Astrocyte (in vitro differentiated cells and primary cell): ENCODE measurements around the gene SNAI3. TPM values are rescaled to one million over a fixed set of nuclear protein-coding genes. Genes with fewer than 3 reads are reported as not detected.

Experiments
- DNase-seq: peaks from one replicate; pipeline ENCODE4 v3.0.0-alpha.2; 2010; ENCODE audit warnings: low read depth
- FAIRE-seq: peaks from 2 replicates; lab custom pipeline; 2011; peaks lifted over from hg19 to GRCh38; lab: Jason Lieb, UNC
- H2AFZ ChIP-seq: 2 replicates; pipeline ENCODE4 v1.6.0; 2012; ENCODE audit warnings: low read depth, low read length, inconsistent platforms
- H3K27ac ChIP-seq: 2 replicates; pipeline ENCODE4 v1.5.1; 2011; ENCODE audit warnings: low read depth, low read length, inconsistent platforms
- H3K27me3 ChIP-seq: 2 replicates; pipeline ENCODE4 v1.6.0; 2011; ENCODE audit warnings: low read length, inconsistent platforms; ENCODE audit not compliant: insufficient read depth
- H3K36me3 ChIP-seq: 2 replicates; pipeline ENCODE4 v1.5.1; 2011; ENCODE audit warnings: low read length, inconsistent platforms; ENCODE audit not compliant: insufficient read depth
- H3K4me1 ChIP-seq: 2 replicates; pipeline ENCODE4 v1.5.1; 2011; ENCODE audit warnings: low read length, inconsistent platforms; ENCODE audit not compliant: insufficient read depth
- H3K4me2 ChIP-seq: 2 replicates; pipeline ENCODE4 v1.6.0; 2012; ENCODE audit warnings: low read length, inconsistent platforms
- H3K4me3 ChIP-seq: 2 replicates; pipeline ENCODE4 v1.5.1; 2011; ENCODE audit warnings: low read depth, mild to moderate bottlenecking, low read length, inconsistent platforms; ENCODE audit not compliant: insufficient read depth
- H3K79me2 ChIP-seq: 2 replicates; pipeline ENCODE4 v1.6.0; 2012; ENCODE audit warnings: mild to moderate bottlenecking, low read length, inconsistent platforms; ENCODE audit not compliant: insufficient read depth
- H3K9ac ChIP-seq: 2 replicates; pipeline ENCODE4 v1.6.0; 2012; ENCODE audit warnings: mild to moderate bottlenecking, low read length, inconsistent platforms
- H3K9me3 ChIP-seq: 2 replicates; pipeline ENCODE4 v1.5.1; 2012; ENCODE audit warnings: low read depth, mild to moderate bottlenecking, low read length, inconsistent platforms; ENCODE audit not compliant: insufficient read depth
- H4K20me1 ChIP-seq: 2 replicates; pipeline ENCODE4 v1.6.0; 2012; ENCODE audit warnings: low read length, inconsistent platforms; ENCODE audit not compliant: insufficient read depth
- H3K27ac Mint-ChIP-seq: one replicate; pipeline ENCODE4 v1.8.0; 2021; ENCODE audit warnings: mild to moderate bottlenecking, mixed read lengths; ENCODE audit not compliant: unreplicated experiment
- H3K27me3 Mint-ChIP-seq: one replicate; pipeline ENCODE4 v1.8.0; 2021; ENCODE audit warnings: low read depth, mixed read lengths; ENCODE audit not compliant: unreplicated experiment
- H3K36me3 Mint-ChIP-seq: one replicate; pipeline ENCODE4 v1.8.0; 2021; ENCODE audit warnings: low read depth, mixed read lengths; ENCODE audit not compliant: unreplicated experiment
- H3K4me1 Mint-ChIP-seq: one replicate; pipeline ENCODE4 v1.8.0; 2021; ENCODE audit warnings: low read depth, mixed read lengths; ENCODE audit not compliant: unreplicated experiment
- H3K4me3 Mint-ChIP-seq: one replicate; pipeline ENCODE4 v1.8.0; 2021; ENCODE audit warnings: mild to moderate bottlenecking, moderate library complexity, mixed read lengths; ENCODE audit not compliant: unreplicated experiment
- H3K9me3 Mint-ChIP-seq: one replicate; pipeline ENCODE4 v1.8.0; 2021; ENCODE audit warnings: mild to moderate bottlenecking, mixed read lengths; ENCODE audit not compliant: unreplicated experiment
- EZH2 ChIP-seq: IDR thresholded peaks from 2 replicates; pipeline ENCODE4 v1.6.1; 2012; ENCODE audit warnings: mild to moderate bottlenecking, low read length, inconsistent platforms; ENCODE audit not compliant: insufficient read depth
- total RNA-seq: library from RNA; stranded (reverse); gene quantifications from 2 replicates; pipeline ENCODE4 v1.2.1, GENCODE V29; 2021
- TF ChIP-seq, protein P1 (sequence below): IDR thresholded peaks from 2 replicates; pipeline ENCODE4 v1.5.1; 2011; ENCODE audit warnings: low read depth, mild to moderate bottlenecking, inconsistent platforms, low read length, moderate library complexity; ENCODE audit not compliant: insufficient read depth

Gene SNAI3
- total RNA-seq, 1 donor from 2014 or later: 0.48 TPM

DNA sequence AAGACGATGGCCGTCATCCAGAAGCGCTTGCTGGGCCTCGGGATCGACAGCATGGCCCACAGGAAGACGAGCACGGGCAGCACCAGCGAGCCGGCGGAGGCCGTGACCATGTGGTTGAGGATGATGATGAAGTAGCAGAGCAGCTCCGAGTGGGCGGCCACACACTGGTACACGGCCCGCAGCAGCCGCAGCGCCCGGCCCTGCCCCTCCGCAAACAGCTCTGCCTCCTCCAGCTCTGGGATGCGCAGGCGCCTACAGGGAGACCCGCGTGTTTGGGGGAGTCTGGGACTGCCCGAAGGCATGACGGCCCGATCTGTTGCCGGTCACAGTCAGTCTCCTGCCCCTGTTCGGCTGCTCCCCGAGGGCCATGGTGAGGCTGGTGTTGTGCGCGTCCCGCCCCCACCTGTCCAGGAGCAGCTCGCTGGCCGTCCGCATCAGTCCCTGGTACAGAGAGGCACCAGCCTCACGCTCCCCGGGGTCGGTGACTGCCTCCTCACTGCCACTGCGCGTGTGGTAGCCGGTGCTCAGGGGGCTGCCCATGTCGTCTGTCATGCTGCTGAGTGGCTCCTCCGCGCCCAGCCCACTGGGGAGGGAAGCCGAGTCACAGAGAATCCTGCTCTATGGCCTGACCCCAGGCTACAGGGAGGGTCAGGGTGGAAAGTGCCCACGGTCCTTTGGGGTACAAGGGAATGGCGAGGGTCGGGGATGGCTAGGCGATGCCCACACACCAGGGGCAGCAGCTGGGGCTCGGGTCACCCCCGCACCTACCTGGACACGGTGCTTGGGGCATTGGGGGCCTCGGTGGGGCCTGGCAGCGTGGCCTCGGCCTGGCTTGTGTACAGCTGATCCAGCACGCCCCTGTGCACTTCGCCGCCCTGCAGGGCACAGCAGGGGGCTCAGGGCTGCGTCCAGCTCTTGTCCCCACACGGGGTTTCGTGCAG, 35.8 kb upstream of the SNAI3 start:
- FAIRE-seq (no peak), DNase-seq (no peak)
- no peaks in the 10 kb centered on the region for H3K9me3 Mint-ChIP-seq
- no peaks in the 10 kb centered on the region for H3K4me1 Mint-ChIP-seq
- no peak overlapping the region for H3K27ac ChIP-seq
- peaks cover 24% of the 10 kb centered on the region for H3K36me3 ChIP-seq
- H3K4me1 ChIP-seq: no peaks in the 10 kb centered on the region
- no peak overlapping the region for H3K4me3 ChIP-seq
- H3K36me3 Mint-ChIP-seq: peaks cover 15% of the 10 kb centered on the region
- no peaks in the 10 kb centered on the region for H3K79me2 ChIP-seq
- H3K27me3 Mint-ChIP-seq: no peaks in the 10 kb centered on the region
- H3K9me3 ChIP-seq: no peaks in the 10 kb centered on the region
- no peak overlapping the region for H3K4me2 ChIP-seq
- H3K9ac ChIP-seq: no peak overlapping the region
- no peak overlapping the region for H3K27ac Mint-ChIP-seq
- H2AFZ ChIP-seq: no peak overlapping the region
- no peak for TF ChIP-seq EZH2
- TF ChIP-seq, protein P1, sequence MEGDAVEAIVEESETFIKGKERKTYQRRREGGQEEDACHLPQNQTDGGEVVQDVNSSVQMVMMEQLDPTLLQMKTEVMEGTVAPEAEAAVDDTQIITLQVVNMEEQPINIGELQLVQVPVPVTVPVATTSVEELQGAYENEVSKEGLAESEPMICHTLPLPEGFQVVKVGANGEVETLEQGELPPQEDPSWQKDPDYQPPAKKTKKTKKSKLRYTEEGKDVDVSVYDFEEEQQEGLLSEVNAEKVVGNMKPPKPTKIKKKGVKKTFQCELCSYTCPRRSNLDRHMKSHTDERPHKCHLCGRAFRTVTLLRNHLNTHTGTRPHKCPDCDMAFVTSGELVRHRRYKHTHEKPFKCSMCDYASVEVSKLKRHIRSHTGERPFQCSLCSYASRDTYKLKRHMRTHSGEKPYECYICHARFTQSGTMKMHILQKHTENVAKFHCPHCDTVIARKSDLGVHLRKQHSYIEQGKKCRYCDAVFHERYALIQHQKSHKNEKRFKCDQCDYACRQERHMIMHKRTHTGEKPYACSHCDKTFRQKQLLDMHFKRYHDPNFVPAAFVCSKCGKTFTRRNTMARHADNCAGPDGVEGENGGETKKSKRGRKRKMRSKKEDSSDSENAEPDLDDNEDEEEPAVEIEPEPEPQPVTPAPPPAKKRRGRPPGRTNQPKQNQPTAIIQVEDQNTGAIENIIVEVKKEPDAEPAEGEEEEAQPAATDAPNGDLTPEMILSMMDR: no peak
- no peak overlapping the region for H3K4me3 Mint-ChIP-seq
- H3K27me3 ChIP-seq: no peaks in the 10 kb centered on the region
- peaks cover 26% of the 10 kb centered on the region for H4K20me1 ChIP-seq

GRCh38 chr16:88721236-88721635, 34.9 kb upstream of the SNAI3 start:
- Histone ChIP-seq H3K27me3 (no peaks in the 10 kb centered on the region), H2AFZ (no peak overlapping the region), H3K27ac (no peak overlapping the region), H3K4me3 (no peak overlapping the region), H3K9ac (no peak overlapping the region), H3K79me2 (peaks cover 5% of the 10 kb centered on the region), H4K20me1 (peaks cover 31% of the 10 kb centered on the region), H3K9me3 (no peaks in the 10 kb centered on the region), H3K4me1 (no peaks in the 10 kb centered on the region), H3K4me2 (no peak overlapping the region), H3K36me3 (peaks cover 25% of the 10 kb centered on the region)
- Mint-ChIP-seq H3K36me3 (peaks cover 16% of the 10 kb centered on the region), H3K4me3 (no peak overlapping the region), H3K27me3 (no peaks in the 10 kb centered on the region), H3K27ac (no peak overlapping the region), H3K4me1 (no peaks in the 10 kb centered on the region), H3K9me3 (no peaks in the 10 kb centered on the region)
- DNase-seq (no peak), FAIRE-seq (no peak)
- TF ChIP-seq, protein P1: no peak
- no peak for TF ChIP-seq EZH2

- no peaks in the 10 kb centered on the region for H3K9me3 Mint-ChIP-seq
- Histone ChIP-seq H3K4me3 (no peak overlapping the region), H3K36me3 (peaks cover 20% of the 10 kb centered on the region), H4K20me1 (peaks cover 35% of the 10 kb centered on the region), H3K4me2 (no peak overlapping the region), H2AFZ (no peak overlapping the region), H3K9ac (no peak overlapping the region), H3K27me3 (no peaks in the 10 kb centered on the region), H3K9me3 (no peaks in the 10 kb centered on the region), H3K27ac (no peak overlapping the region), H3K79me2 (peaks cover 5% of the 10 kb centered on the region), H3K4me1 (no peaks in the 10 kb centered on the region)
- no peak overlapping the region for H3K4me3 Mint-ChIP-seq
- H3K27me3 Mint-ChIP-seq: no peaks in the 10 kb centered on the region
- TF ChIP-seq, protein P1: no peak
- peaks cover 16% of the 10 kb centered on the region for H3K36me3 Mint-ChIP-seq
- DNase-seq: no peak
- no peak for FAIRE-seq
- H3K4me1 Mint-ChIP-seq: no peaks in the 10 kb centered on the region
- no peak overlapping the region for H3K27ac Mint-ChIP-seq
Observed at GRCh38 chr16:88720396-88720970, 34.2 kb upstream of the SNAI3 start.
